HuH-7 (cell line): ENCODE measurements around the gene TACR1.

ENCODE experiments used
- DNase-seq: peaks from one replicate; pipeline ENCODE4 v3.0.0; 2011; ENCODE audit warnings: low spot score

Gene TACR1

GRCh38 chr2:75018162-75018561, 181.2 kb downstream of the TACR1 start:
- no peak for DNase-seq

- DNase-seq = no peak
Observed at GRCh38 chr2:75012080-75012479, 187.2 kb downstream of the TACR1 start.

DNA sequence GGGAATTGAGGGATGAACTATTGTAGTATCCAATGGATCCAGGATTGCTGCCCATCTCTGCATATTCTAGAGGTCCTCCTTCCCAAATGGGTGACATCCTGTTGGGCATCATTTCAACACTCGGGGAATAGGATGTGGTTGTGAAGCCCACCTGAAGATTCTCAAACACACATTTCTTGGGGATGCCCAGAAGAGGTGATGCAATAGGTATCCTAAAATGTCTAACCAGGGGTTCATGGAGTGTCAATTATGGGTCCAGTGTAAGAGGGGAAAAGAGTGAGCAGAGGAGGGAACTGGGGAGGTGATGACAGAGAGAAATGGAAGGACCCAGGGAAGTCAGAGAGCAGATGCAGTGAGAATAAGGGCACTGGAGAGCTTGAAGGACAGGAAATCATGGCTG, 188.7 kb downstream of the TACR1 start:
- DNase-seq = no peak

DNA sequence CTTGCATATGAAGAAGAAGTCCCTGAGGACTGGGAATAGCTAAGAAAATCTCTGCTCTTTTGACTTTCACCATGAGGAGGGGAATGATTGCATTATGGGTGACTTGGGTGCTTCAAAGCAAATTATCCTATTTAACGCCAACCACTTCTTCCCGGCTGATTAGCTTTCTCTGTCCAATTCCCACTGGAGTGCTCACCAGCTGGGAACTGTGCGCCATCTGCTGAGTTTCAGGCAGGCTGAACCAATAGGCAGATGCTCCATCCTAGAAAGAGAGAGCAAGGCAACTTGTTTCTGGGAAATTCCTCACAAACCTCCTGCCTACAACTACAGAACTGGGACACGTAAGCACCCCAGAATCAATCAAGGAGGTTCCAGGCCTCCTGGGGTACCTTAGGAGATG, 191.5 kb downstream of the TACR1 start:
- no peak for DNase-seq

DNA sequence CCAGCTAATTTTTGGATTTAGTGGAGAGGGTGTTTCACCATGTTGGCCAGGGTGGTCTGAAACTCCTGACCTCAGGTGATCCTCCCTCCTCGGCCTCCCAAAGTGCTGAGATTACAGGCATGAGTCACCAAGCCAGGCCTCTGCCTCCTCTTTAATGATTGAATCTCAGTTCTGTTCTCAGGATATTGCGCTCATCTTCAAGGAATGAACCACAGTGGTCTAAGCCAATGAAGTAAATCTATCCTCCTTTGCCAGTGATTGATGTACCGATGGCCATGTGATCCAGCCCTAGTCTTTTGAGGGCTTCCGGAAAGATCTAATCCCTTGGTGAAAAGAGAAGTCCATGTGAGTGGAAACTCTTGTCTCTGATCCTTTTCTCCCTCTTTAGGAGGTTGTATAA, 192.3 kb downstream of the TACR1 start:
- no peak for DNase-seq

DNA sequence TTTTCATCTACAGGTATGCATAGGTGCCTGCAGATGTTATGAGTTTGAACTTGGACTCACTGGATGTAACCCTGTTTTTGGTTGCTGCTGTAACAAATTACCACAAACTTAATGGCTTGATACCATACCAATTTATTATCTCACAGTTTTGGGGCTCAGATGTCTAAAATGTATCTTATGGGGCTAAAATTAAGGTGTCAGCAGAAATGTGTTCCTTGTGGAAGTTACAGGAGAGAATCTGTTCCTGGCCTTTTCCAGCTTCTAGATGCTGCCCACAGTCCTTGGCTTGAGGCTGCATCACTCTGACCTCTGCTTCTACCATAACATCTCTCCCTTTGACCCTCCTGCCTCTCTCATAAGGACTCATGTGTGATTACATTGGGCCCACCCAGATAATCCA, 193.3 kb downstream of the TACR1 start:
- no peak for DNase-seq

DNA sequence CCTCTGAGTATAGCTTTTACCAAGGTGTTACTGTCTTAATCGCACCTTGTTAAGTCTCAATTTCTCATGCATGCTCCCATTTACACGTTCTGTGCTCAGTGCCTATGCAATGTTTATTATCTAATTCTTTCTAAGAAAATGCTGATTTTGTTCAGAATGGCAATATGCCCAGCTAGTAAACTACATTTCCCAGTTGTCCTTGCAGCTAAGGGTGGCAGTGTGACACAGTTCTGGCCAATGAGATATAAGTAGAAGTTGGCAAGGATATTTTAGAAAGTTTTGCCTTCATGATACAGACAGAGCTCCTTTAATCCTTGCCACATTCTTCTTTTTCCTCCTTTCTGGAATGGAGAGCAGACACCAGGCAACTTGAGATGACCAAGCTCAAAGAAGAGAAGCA, 195.5 kb downstream of the TACR1 start:
- no peak for DNase-seq

- no peak for DNase-seq
Observed at GRCh38 chr2:75003276-75003675, 196.0 kb downstream of the TACR1 start.

GRCh38 chr2:75002007-75002406, 197.3 kb downstream of the TACR1 start:
- peak; percentile 6 for DNase-seq

DNA sequence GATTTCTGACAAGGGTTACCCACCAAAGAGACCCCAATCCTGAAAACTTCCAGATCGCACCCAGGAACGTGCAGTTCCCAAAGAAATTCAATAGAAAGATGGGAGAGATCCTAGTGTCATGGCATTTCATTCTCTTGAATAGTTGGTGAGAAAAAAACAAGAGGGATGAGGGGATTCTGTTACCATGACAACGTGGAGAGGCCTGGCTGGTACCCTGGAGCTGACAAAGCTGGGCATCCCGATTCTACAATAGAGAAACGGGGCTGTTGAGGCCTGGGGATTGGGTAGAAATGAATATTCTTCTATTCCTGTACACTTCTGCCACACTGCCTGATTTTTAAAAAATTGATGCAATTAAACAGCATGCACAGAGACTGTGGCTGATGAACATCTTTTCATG, 199.9 kb downstream of the TACR1 start:
- DNase-seq = no peak
